Osteocyte (in vitro differentiated cells): ENCODE measurements around the gene CCDC158. TPM values are rescaled to one million over a fixed set of nuclear protein-coding genes. Genes with fewer than 3 reads are reported as not detected.
A peak's percentile ranks its signal among the peaks of the same experiment; 100 is the strongest.
"Not testable (repeated sequence)": the region's sequence is repeated elsewhere in the genome, so short reads cannot be mapped to it uniquely, and the experiment has no call there.

ENCODE experiments used
- DNase-seq: peaks from one replicate; pipeline ENCODE4 v3.0.0; 2021; ENCODE audit warnings: mixed read lengths; ENCODE audit not compliant: unreplicated experiment; ENCODE audit errors: extremely low spot score
- H3K27ac Mint-ChIP-seq: one replicate; pipeline ENCODE4 v1.8.0; 2021; ENCODE audit warnings: mild to moderate bottlenecking, mixed read lengths; ENCODE audit not compliant: unreplicated experiment
- H3K27me3 Mint-ChIP-seq: one replicate; pipeline ENCODE4 v1.8.0; 2021; ENCODE audit warnings: mixed read lengths; ENCODE audit not compliant: unreplicated experiment
- H3K36me3 Mint-ChIP-seq: one replicate; pipeline ENCODE4 v1.8.0; 2021; ENCODE audit warnings: mixed read lengths; ENCODE audit not compliant: unreplicated experiment
- H3K4me1 Mint-ChIP-seq: one replicate; pipeline ENCODE4 v1.8.0; 2021; ENCODE audit warnings: mixed read lengths; ENCODE audit not compliant: unreplicated experiment
- H3K4me3 Mint-ChIP-seq: one replicate; pipeline ENCODE4 v1.8.0; 2021; ENCODE audit warnings: mild to moderate bottlenecking, moderate library complexity, mixed read lengths; ENCODE audit not compliant: unreplicated experiment
- H3K9me3 Mint-ChIP-seq: one replicate; pipeline ENCODE4 v1.8.0; 2021; ENCODE audit warnings: mixed read lengths; ENCODE audit not compliant: unreplicated experiment
- total RNA-seq: library from RNA; stranded (reverse); gene quantifications from 2 replicates; pipeline ENCODE4 v1.2.1, GENCODE V29; 2021
- TF ChIP-seq, protein P1 (sequence below): fragments of 200-600 bp; sonication (generic); IDR thresholded peaks from 2 replicates; pipeline ENCODE4 v1.5.0; 2021; ENCODE audit warnings: antibody characterized with exemption, mild to moderate bottlenecking, moderate library complexity

Gene CCDC158
- total RNA-seq, 1 donor from 2014 or later = not detected

- peaks cover 6% of the 10 kb centered on the region for H3K36me3 Mint-ChIP-seq
- H3K27me3 Mint-ChIP-seq = no peaks in the 10 kb centered on the region
- H3K27ac Mint-ChIP-seq = peak overlapping the region; percentile 99
- peaks cover 10% of the 10 kb centered on the region for H3K9me3 Mint-ChIP-seq
- H3K4me1 Mint-ChIP-seq = peaks cover 17% of the 10 kb centered on the region
- TF ChIP-seq, protein P1, sequence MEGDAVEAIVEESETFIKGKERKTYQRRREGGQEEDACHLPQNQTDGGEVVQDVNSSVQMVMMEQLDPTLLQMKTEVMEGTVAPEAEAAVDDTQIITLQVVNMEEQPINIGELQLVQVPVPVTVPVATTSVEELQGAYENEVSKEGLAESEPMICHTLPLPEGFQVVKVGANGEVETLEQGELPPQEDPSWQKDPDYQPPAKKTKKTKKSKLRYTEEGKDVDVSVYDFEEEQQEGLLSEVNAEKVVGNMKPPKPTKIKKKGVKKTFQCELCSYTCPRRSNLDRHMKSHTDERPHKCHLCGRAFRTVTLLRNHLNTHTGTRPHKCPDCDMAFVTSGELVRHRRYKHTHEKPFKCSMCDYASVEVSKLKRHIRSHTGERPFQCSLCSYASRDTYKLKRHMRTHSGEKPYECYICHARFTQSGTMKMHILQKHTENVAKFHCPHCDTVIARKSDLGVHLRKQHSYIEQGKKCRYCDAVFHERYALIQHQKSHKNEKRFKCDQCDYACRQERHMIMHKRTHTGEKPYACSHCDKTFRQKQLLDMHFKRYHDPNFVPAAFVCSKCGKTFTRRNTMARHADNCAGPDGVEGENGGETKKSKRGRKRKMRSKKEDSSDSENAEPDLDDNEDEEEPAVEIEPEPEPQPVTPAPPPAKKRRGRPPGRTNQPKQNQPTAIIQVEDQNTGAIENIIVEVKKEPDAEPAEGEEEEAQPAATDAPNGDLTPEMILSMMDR = no peak
- H3K4me3 Mint-ChIP-seq = no peak overlapping the region
- no peak for DNase-seq
Measured at GRCh38 chr4:76458825-76459224, 37.9 kb upstream of the CCDC158 start.

DNA sequence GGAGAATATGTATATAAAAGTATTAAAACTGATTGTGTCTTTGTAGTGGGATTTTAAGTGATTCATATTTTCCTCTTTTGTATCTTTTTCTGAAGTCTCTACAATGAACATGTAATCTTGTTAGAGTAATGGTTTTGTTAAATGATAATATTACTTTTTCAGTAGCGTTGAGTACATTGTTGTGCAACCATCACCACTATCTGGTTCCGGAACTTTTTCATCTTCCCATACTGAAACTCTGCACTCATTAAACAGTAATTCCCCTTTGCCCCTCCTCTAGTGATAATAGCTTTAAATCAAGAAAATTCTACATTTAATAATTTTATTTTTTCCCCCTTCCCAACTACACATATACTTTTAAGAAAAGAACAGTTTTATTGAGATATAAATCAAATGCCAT is 37.4 kb upstream of the CCDC158 start:
- peaks cover 7% of the 10 kb centered on the region for H3K9me3 Mint-ChIP-seq
- peaks cover 6% of the 10 kb centered on the region for H3K36me3 Mint-ChIP-seq
- no peak overlapping the region for H3K4me3 Mint-ChIP-seq
- H3K27ac Mint-ChIP-seq = peak overlapping the region; percentile 99
- peaks cover 17% of the 10 kb centered on the region for H3K4me1 Mint-ChIP-seq
- TF ChIP-seq, protein P1 = no peak
- H3K27me3 Mint-ChIP-seq = no peaks in the 10 kb centered on the region
- DNase-seq = no peak

GRCh38 chr4:76457885-76458284 is 36.9 kb upstream of the CCDC158 start:
- Mint-ChIP-seq H3K4me1 (peaks cover 17% of the 10 kb centered on the region), H3K9me3 (peaks cover 3% of the 10 kb centered on the region), H3K27me3 (no peaks in the 10 kb centered on the region), H3K4me3 (no peak overlapping the region), H3K36me3 (peaks cover 2% of the 10 kb centered on the region), H3K27ac (no peak overlapping the region)
- TF ChIP-seq, protein P1 = no peak
- no peak for DNase-seq

- H3K4me3 Mint-ChIP-seq, H3K27ac Mint-ChIP-seq, H3K27me3 Mint-ChIP-seq, H3K9me3 Mint-ChIP-seq, H3K36me3 Mint-ChIP-seq, DNase-seq: not testable (repeated sequence)
- H3K4me1 Mint-ChIP-seq = peaks cover 27% of the 10 kb centered on the region
Measured at GRCh38 chr4:76454073-76454472, 33.1 kb upstream of the CCDC158 start.

GRCh38 chr4:76453232-76453631 is 32.3 kb upstream of the CCDC158 start:
- no peaks in the 10 kb centered on the region for H3K27me3 Mint-ChIP-seq
- no peak overlapping the region for H3K4me3 Mint-ChIP-seq
- H3K9me3 Mint-ChIP-seq = no peaks in the 10 kb centered on the region
- H3K36me3 Mint-ChIP-seq = no peaks in the 10 kb centered on the region
- H3K27ac Mint-ChIP-seq = no peak overlapping the region
- no peak for DNase-seq
- H3K4me1 Mint-ChIP-seq = peaks cover 27% of the 10 kb centered on the region
- TF ChIP-seq, protein P1 = no peak

DNA sequence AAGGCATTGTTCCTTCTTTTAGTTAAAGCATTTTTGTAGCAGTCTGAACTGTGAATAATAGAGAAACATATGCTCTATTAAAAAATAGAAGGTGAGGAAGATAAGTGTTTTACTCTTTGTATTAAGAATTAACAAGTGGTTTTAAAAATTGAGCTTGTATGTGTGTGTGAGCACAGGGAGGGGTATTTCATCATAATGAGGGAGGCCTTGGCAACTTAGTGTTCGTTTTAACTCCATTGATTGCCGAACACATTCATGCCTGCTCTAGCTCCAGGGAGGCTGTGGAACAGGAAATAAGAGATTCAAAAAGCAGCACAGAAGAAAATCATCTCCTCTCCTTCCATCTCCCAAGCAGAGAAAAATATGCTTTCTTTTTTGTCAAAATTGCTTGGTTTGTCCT is 28.9 kb upstream of the CCDC158 start:
- Mint-ChIP-seq H3K4me1 (peaks cover 49% of the 10 kb centered on the region), H3K36me3 (no peaks in the 10 kb centered on the region), H3K27me3 (no peaks in the 10 kb centered on the region), H3K27ac (peak overlapping the region; percentile 80), H3K9me3 (no peaks in the 10 kb centered on the region), H3K4me3 (peak overlapping the region; percentile 5)
- no peak for DNase-seq
- TF ChIP-seq, protein P1 = no peak
